Type B pancreatic cell (in vitro differentiated cells): ENCODE results near the gene NCAM1. TPM values are rescaled to one million over a fixed set of nuclear protein-coding genes. Genes with fewer than 3 reads are reported as not detected.
A peak's percentile ranks its signal among the peaks of the same experiment; 100 is the strongest.

Source experiments
- DNase-seq: peaks from one replicate; pipeline ENCODE4 v3.0.0; 2021; ENCODE audit warnings: mixed read lengths; ENCODE audit not compliant: unreplicated experiment; ENCODE audit errors: extremely low spot score
- H3K27ac Mint-ChIP-seq: 2 replicates; pipeline ENCODE4 v1.8.0; 2021; ENCODE audit warnings: mild to moderate bottlenecking, mixed read lengths
- H3K27me3 Mint-ChIP-seq: 2 replicates; pipeline ENCODE4 v1.8.0; 2021; ENCODE audit warnings: mixed read lengths
- H3K36me3 Mint-ChIP-seq: 2 replicates; pipeline ENCODE4 v1.8.0; 2021; ENCODE audit warnings: mixed read lengths
- H3K4me1 Mint-ChIP-seq: one replicate; pipeline ENCODE4 v1.8.0; 2021; ENCODE audit warnings: mixed read lengths; ENCODE audit not compliant: unreplicated experiment
- H3K4me3 Mint-ChIP-seq: 2 replicates; pipeline ENCODE4 v1.8.0; 2021; ENCODE audit warnings: mild to moderate bottlenecking, mixed read lengths
- H3K9me3 Mint-ChIP-seq: 2 replicates; pipeline ENCODE4 v1.8.0; 2021; ENCODE audit warnings: mixed read lengths
- total RNA-seq: library from RNA; stranded (reverse); gene quantifications from 2 replicates; pipeline ENCODE4 v1.2.1, GENCODE V29; 2021; ENCODE audit warnings: low replicate concordance
- TF ChIP-seq, protein P1 (sequence below): fragments of 200-600 bp; sonication (generic); conservative IDR thresholded peaks from 2 replicates; pipeline ENCODE4 v1.5.0; 2021; ENCODE audit warnings: antibody characterized with exemption, mild to moderate bottlenecking

NCAM1 gene
- total RNA-seq, 1 donor from 2014 or later = 106 TPM

DNA sequence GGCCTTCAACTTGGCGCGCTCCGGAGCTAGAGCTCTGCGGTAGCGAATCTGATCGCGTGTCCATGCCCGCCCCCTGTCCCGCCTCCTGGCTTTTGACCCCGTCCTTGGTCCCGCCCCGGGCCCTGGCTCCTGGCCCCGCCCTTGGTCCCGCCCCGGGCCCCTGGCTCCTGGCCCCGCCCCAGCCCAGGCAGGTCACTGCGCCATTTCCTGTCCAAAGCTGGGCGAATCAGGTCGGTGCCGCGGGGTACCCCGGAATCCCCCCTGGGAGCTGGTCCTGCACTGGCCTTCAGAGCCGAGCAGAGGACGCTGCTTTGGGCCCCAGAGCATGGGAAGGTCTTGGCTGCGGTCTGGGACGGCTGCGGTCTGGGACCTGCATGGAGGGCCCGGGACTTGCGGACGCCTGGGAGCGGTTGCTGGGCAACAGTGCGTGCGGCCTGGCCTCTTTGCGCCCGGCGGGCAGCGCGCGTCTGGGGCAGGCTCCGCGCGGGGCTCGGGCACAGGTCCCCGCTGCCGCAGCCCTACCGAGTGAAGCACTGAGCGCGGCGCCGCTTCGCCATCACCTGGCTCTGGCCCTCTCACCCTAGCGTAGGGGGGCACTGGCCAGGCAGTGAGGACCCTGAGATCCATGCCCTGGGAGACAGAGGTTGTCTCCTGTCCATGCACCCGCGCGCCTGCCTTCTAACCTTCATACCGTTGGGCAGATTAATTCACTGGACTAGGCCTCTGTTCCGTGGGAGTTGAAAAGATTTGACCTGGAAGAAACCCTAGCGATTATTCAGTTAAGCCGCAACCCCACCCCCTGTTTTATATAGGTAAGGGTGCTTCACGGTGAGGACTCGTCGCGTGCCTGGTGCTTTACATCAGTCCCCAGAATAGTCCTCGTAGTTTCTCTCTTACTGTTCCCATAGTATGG, 353.4 kb downstream of the NCAM1 start, which contains the start of gene TTC12:
Gene TTC12, plus strand, starts transcription at position 195 of the 913 bp plus-strand sequence. CDS start 1,675 bp downstream, outside the sequence.
- H3K27ac Mint-ChIP-seq = peak within 1 kb of the TSS; percentile 77
- H3K4me1 Mint-ChIP-seq = peaks cover 27% of the 10 kb centered on the region
- peaks cover 15% of the 10 kb centered on the region for H3K9me3 Mint-ChIP-seq
- TF ChIP-seq, protein P1, sequence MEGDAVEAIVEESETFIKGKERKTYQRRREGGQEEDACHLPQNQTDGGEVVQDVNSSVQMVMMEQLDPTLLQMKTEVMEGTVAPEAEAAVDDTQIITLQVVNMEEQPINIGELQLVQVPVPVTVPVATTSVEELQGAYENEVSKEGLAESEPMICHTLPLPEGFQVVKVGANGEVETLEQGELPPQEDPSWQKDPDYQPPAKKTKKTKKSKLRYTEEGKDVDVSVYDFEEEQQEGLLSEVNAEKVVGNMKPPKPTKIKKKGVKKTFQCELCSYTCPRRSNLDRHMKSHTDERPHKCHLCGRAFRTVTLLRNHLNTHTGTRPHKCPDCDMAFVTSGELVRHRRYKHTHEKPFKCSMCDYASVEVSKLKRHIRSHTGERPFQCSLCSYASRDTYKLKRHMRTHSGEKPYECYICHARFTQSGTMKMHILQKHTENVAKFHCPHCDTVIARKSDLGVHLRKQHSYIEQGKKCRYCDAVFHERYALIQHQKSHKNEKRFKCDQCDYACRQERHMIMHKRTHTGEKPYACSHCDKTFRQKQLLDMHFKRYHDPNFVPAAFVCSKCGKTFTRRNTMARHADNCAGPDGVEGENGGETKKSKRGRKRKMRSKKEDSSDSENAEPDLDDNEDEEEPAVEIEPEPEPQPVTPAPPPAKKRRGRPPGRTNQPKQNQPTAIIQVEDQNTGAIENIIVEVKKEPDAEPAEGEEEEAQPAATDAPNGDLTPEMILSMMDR = no peak
- H3K36me3 Mint-ChIP-seq = peaks cover 28% of the 10 kb centered on the region
- peak; percentile 97 for DNase-seq
- H3K4me3 Mint-ChIP-seq = peak within 1 kb of the TSS; percentile 89
- no peaks in the 10 kb centered on the region for H3K27me3 Mint-ChIP-seq

DNA sequence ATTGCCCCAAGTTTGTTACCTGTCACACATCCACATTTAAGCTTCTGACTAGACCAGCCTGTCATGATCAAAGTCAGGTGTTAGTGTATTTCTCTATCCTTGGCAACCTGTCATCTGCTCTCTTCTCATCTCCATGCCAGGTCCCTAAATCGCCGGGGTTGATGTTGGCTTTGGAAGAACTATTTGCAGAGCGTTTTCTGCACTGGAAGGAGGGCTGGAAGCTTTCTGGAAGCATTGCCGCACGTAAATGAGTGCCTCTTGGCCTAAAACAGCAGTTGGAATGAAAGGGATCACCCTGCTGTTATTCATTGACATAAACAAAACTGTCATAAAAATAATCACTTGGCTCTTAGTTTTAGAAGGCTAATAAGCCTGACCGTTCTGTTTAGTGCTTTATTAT, 354.6 kb downstream of the NCAM1 start:
- Mint-ChIP-seq H3K4me3 (peak overlapping the region; percentile 89), H3K27ac (no peak overlapping the region), H3K36me3 (peaks cover 34% of the 10 kb centered on the region), H3K9me3 (peaks cover 15% of the 10 kb centered on the region), H3K4me1 (peaks cover 27% of the 10 kb centered on the region), H3K27me3 (no peaks in the 10 kb centered on the region)
- TF ChIP-seq, protein P1 = no peak
- DNase-seq = no peak

DNA sequence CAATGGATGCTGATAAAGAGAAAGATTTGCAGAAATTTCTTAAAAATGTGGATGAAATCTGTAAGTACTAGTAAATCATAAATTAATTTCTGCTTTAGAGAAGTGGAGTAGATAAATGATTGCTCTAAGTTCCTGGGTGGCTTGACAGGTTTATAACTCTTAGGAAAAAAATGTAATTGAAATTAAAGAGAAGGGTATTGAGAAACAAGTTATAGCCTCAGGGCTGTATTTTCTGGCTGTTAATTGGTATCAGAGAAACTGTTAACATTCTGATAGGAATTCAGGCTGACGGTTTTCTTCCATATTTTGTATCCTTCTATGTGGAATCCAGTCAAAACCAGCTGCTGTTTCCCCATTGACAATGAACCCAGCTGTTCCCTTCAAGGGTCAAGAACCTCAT, 355.0 kb downstream of the NCAM1 start:
- TF ChIP-seq, protein P1 = no peak
- H3K4me3 Mint-ChIP-seq = peak overlapping the region; percentile 12

DNA sequence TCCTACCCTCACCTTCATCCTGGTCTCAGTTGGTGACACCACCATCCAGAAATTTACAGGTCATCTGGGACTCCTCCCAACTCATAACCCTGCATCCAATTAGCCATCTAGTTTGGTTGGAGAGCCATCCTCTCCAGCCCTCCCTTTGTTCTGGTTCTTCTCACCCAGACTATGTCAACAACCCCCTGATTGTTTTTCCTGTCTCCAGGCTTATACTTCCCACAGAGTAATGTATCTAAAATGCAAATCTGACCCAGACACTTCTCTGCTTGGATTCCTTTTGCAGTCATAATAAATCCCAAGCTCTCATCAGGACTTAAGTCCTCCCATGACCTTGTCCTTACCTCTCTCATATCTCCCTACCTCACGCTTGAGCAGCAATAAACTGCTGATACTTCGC, 356.1 kb downstream of the NCAM1 start:
- Mint-ChIP-seq H3K27ac (peak overlapping the region; percentile 1), H3K4me3 (peak overlapping the region; percentile 60)

More for the DNA sequence above, 355.0 kb downstream of the NCAM1 start:
- Mint-ChIP-seq H3K9me3 (peaks cover 15% of the 10 kb centered on the region), H3K27me3 (no peaks in the 10 kb centered on the region), H3K4me1 (peaks cover 27% of the 10 kb centered on the region), H3K36me3 (peaks cover 34% of the 10 kb centered on the region), H3K27ac (no peak overlapping the region)
- DNase-seq = no peak

DNA sequence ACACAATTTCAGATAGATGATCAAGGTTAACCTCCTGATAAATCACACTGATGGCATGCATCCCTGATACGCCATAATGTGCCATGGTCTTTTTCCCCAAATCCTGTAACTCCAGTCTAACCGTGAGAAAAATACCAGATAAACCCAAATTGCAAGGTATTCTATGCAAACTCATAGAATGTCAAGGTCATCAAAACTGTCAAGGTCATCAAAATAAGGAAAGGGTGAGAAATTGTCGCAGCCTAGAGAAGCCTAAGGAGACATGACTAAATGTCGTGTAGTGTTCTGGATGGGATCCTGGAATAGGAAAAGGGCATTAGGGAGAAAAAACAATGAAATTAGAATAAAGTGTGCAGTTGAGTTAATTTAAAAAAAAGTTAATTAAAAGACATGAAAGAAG, 357.9 kb downstream of the NCAM1 start:
- TF ChIP-seq, protein P1 = no peak
- Mint-ChIP-seq H3K27ac (no peak overlapping the region), H3K4me3 (no peak overlapping the region), H3K9me3 (peaks cover 15% of the 10 kb centered on the region), H3K27me3 (no peaks in the 10 kb centered on the region), H3K4me1 (peaks cover 16% of the 10 kb centered on the region), H3K36me3 (peaks cover 43% of the 10 kb centered on the region)
- no peak for DNase-seq

More for the DNA sequence above, 356.1 kb downstream of the NCAM1 start:
- no peak for DNase-seq
- H3K9me3 Mint-ChIP-seq = peaks cover 15% of the 10 kb centered on the region
- no peaks in the 10 kb centered on the region for H3K27me3 Mint-ChIP-seq
- TF ChIP-seq, protein P1 = no peak
- peaks cover 34% of the 10 kb centered on the region for H3K36me3 Mint-ChIP-seq
- H3K4me1 Mint-ChIP-seq = peaks cover 27% of the 10 kb centered on the region
